ENCODE data around the gene SECISBP2L.

SECISBP2L gene

DNA sequence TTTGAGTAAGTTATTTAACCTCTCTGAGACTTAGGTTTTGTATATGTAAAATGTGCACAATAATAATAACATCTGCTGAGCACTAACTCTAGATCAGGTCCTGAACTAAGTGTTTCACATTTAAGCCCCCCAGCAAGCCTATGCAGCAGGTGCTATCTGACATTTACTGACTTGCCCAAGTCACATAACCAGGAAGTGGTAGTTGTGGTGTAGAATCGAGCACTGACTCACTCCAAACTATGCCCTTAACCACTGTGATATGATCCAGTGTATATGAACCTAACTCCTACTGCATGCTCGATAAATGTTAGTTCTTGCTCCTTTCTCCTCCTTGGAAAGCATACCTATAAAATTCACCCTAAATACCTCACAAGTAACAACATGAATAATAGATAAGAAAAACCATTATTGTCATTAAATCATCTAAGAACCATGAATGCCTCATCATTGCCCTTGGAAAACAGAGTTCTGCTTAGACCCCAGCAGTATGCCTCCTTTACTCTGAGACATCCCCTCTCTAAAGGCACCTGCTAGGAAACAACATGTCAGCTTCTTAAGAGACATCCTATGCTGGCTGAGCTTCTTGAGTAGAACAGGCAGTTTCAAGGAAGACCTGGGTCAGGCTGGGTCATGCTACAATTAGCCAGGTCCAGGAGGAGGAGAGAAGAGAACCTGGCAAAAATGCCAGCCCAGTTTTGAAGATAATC, 79.5 kb downstream of the SECISBP2L start:
- DNase-seq (ENCODE audit: low read depth) = peak; percentile 65
- TF ChIP-seq CTCF (conservative IDR thresholded peaks at IDR 0.05; ENCODE audit: low read depth, low read length) = no peak
- no peak overlapping the region for H3K4me3 ChIP-seq (ENCODE audit: low read depth, low read length)

- TF ChIP-seq CTCF (conservative IDR thresholded peaks at IDR 0.05; ENCODE audit: low read depth, low read length) = peak; percentile 65
- H3K4me3 ChIP-seq (ENCODE audit: low read depth, low read length) = no peak overlapping the region
These were observed 80.3 kb downstream of the SECISBP2L start for GRCh38 chr15:48965972-48966371.

DNA sequence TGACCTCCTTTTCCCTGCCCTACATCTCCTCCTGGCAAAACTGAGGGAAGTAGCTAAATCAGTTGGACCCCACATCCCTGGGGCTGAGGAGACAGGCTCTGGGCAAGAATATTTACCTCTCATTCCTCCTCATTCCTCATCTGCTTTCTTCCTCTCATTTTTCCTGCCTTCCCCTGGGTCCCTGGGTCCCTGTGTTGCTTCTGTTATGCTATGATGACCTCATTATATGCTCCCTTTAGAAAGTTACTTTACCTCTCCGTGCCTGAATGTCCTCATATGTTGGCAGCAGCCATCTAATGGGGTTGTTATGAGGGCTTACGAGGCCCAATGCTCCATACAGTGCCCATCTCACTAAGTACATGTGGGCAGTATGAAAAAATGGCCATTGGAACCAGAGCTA, 81.3 kb downstream of the SECISBP2L start:
- no peak for DNase-seq (ENCODE audit: low read depth)
- TF ChIP-seq CTCF (conservative IDR thresholded peaks at IDR 0.05; ENCODE audit: low read depth, low read length) = no peak
- no peak overlapping the region for H3K4me3 ChIP-seq (ENCODE audit: low read depth, low read length)

More at GRCh38 chr15:48965972-48966371, 80.3 kb downstream of the SECISBP2L start:
- peak; percentile 83 for DNase-seq (ENCODE audit: low read depth)

- peak; percentile 90 for DNase-seq (ENCODE audit: low read depth)
- peak; percentile 50 for TF ChIP-seq CTCF (conservative IDR thresholded peaks at IDR 0.05; ENCODE audit: low read depth, low read length)
- peak within 1 kb of the TSS; percentile 69 for H3K4me3 ChIP-seq (ENCODE audit: low read depth, low read length)
These were observed 82.6 kb downstream of the SECISBP2L start, which contains the start of gene SHC4 for GRCh38 chr15:48963524-48964113. SHC4 (minus strand) TSS chr15:48963919; CDS start chr15:48963015, 904 bp downstream.

DNA sequence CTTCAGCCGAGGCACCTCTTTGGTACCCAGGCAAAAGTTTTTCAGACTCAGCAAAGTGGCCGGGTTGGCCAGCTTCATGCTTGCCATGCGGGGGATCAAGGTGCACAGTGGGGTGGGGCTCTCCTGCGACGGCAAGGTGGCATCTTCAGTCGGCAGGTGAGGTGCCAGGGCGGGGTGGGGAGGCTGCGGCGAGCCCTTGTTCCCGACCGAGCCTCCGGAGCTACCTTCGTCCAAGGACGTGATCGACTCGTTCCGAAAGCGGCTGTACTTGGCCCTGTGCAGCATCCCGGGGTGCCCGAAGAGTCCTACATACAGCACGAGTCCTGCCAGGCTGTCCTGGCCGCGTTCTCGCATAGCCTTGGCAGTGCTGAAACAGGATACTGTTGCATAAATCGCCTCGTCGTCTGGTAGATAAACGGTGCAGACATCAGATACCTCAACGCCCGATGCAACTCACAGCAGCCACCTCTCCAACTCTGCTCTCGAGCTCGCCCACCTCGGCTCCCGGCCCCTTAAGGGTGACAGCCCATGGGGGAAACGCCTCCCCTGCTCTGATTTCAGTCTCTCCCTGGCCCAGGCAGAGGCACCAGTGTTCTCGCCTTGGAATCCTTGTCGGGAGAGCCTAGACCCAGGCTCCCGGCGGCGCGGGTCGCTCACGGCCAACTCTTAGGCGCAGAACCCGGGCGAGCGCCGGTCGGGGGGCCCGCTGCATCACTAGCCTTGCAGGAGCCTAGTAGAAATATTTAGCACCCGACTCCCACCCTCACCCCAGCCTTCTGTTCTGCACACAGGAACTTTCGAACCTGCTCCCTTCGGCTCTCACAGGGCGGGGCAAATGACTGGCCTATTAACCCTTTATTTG, 83.4 kb downstream of the SECISBP2L start:
- peak overlapping the region; percentile 69 for H3K4me3 ChIP-seq (ENCODE audit: low read depth, low read length)
- no peak for TF ChIP-seq CTCF (conservative IDR thresholded peaks at IDR 0.05; ENCODE audit: low read depth, low read length)
- peak; percentile 64 for DNase-seq (ENCODE audit: low read depth)

GRCh38 chr15:48955967-48956366, 90.3 kb downstream of the SECISBP2L start:
- TF ChIP-seq CTCF (conservative IDR thresholded peaks at IDR 0.05; ENCODE audit: low read depth, low read length) = no peak
- no peak overlapping the region for H3K4me3 ChIP-seq (ENCODE audit: low read depth, low read length)
- no peak for DNase-seq (ENCODE audit: low read depth)
